Uterus (tissue), 4 donors: Measurements from ENCODE around the gene REEP3. TPM values are rescaled to one million over a fixed set of nuclear protein-coding genes. Genes with fewer than 3 reads are reported as not detected.
A peak's percentile ranks its signal among the peaks of the same experiment; 100 is the strongest.

ENCODE experiments used
- DNase-seq, 2 donors: peaks; one replicate each; pipeline ENCODE4 v3.0.0-alpha.2; 2019 to 2020
- H3K27ac ChIP-seq, 2 donors: fragments of 200-600 bp; sonication (generic); 1 replicate in 1 of 2; 2 replicates in 1 of 2; pipeline ENCODE4 v1.5.1; 2016 to 2018
- H3K27me3 ChIP-seq, 2 donors: fragments of 200-600 bp; sonication (generic); one replicate each; pipeline ENCODE4 v1.5.1; 2018 to 2019; ENCODE audit warnings: control low read depth in 1 of 2
- H3K36me3 ChIP-seq, 2 donors: fragments of 200-600 bp; sonication (generic); one replicate each; pipeline ENCODE4 v1.5.1; 2019; ENCODE audit warnings: control low read depth in 1 of 2
- H3K4me1 ChIP-seq, 2 donors: fragments of 200-600 bp; sonication (generic); one replicate each; pipeline ENCODE4 v1.5.1; 2018 to 2019; ENCODE audit warnings: control low read depth in 1 of 2
- H3K4me3 ChIP-seq, 2 donors: fragments of 200-600 bp; sonication (generic); 1 replicate in 1 of 2; 2 replicates in 1 of 2; pipeline ENCODE4 v1.5.1; 2018 to 2019; ENCODE audit warnings: mild to moderate bottlenecking in 1 of 2
- H3K9me3 ChIP-seq, 2 donors: fragments of 200-600 bp; sonication (generic); one replicate each; pipeline ENCODE4 v1.5.1; 2019; ENCODE audit warnings: control low read depth in 1 of 2
- POLR2A ChIP-seq, 2 donors: fragments of 450-650 bp; IDR thresholded peaks; one replicate each; pipeline ENCODE4 v1.6.1; 2016; ENCODE audit warnings: antibody characterized with exemption in 2 of 2, mild to moderate bottlenecking in 1 of 2, moderate library complexity in 1 of 2
- intact Hi-C: fragments of 100-400 bp; cut with DNase I; formaldehyde crosslinking; loops from one replicate; pipeline ENCODE4 v1.15.1; 2023; ENCODE audit warnings: low total_unique reads
- total RNA-seq, 4 donors: library from RNA; depleted of rRNA in 3 of 4; stranded (reverse); fragments of >200 nt in 3 of 4; gene quantifications; one replicate each; pipeline versions ENCODE4 v1.1.0 to v1.2.4, GENCODE V29; 2014 to 2023
- TF ChIP-seq, protein P1 (sequence below), 4 experiments: fragments of 200-600 bp in 2 of 4; fragments of 450-650 bp in 2 of 4; sonication (generic) in 2 of 4; IDR thresholded peaks; one replicate each; pipeline ENCODE4 v1.5.1; 2016 to 2019; ENCODE audit warnings: antibody characterized with exemption in 4 of 4, mild to moderate bottlenecking in 2 of 4, moderate library complexity in 1 of 4
- donor health status: DM: yes; HTN: yes; CAD: no.

REEP3 gene
- total RNA-seq, 4 donors from 2014 or later = 43.0 to 66.5 (median 58.2) TPM

- no peak overlapping the region for H3K4me3 ChIP-seq
- peaks cover 0 to 9% of the 10 kb centered on the region in 2 donors for H3K4me1 ChIP-seq
- H3K36me3 ChIP-seq = no peaks in the 10 kb centered on the region
- no peaks in the 10 kb centered on the region for H3K9me3 ChIP-seq
- intact Hi-C loops = no loop called here
- no peak for DNase-seq
- no peak for TF ChIP-seq POLR2A (IDR thresholded peaks at IDR 0.05)
- TF ChIP-seq, protein P1, sequence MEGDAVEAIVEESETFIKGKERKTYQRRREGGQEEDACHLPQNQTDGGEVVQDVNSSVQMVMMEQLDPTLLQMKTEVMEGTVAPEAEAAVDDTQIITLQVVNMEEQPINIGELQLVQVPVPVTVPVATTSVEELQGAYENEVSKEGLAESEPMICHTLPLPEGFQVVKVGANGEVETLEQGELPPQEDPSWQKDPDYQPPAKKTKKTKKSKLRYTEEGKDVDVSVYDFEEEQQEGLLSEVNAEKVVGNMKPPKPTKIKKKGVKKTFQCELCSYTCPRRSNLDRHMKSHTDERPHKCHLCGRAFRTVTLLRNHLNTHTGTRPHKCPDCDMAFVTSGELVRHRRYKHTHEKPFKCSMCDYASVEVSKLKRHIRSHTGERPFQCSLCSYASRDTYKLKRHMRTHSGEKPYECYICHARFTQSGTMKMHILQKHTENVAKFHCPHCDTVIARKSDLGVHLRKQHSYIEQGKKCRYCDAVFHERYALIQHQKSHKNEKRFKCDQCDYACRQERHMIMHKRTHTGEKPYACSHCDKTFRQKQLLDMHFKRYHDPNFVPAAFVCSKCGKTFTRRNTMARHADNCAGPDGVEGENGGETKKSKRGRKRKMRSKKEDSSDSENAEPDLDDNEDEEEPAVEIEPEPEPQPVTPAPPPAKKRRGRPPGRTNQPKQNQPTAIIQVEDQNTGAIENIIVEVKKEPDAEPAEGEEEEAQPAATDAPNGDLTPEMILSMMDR (IDR thresholded peaks at IDR 0.05) = no peak
- H3K27me3 ChIP-seq = no peaks in the 10 kb centered on the region
- H3K27ac ChIP-seq = no peak overlapping the region
These were observed 19.2 kb upstream of the REEP3 start for GRCh38 chr10:63501954-63502353.

GRCh38 chr10:63502832-63503231 lies 18.4 kb upstream of the REEP3 start:
- H3K9me3 ChIP-seq = no peaks in the 10 kb centered on the region
- H3K4me1 ChIP-seq = peaks cover 0 to 9% of the 10 kb centered on the region in 2 donors
- no peak overlapping the region for H3K4me3 ChIP-seq
- intact Hi-C loops = no loop called here
- no peaks in the 10 kb centered on the region for H3K36me3 ChIP-seq
- no peak overlapping the region for H3K27ac ChIP-seq
- DNase-seq = no peak
- TF ChIP-seq POLR2A (IDR thresholded peaks at IDR 0.05) = no peak
- H3K27me3 ChIP-seq = no peaks in the 10 kb centered on the region

GRCh38 chr10:63503395-63503794 lies 17.8 kb upstream of the REEP3 start:
- no peak overlapping the region for H3K4me3 ChIP-seq
- H3K27ac ChIP-seq = peak overlapping the region in 1 of 2 donors; percentile 43
- DNase-seq = no peak
- no peaks in the 10 kb centered on the region for H3K9me3 ChIP-seq
- H3K4me1 ChIP-seq = peaks cover 0 to 5% of the 10 kb centered on the region in 2 donors
- no peaks in the 10 kb centered on the region for H3K36me3 ChIP-seq
- intact Hi-C loops = no loop called here
- no peaks in the 10 kb centered on the region for H3K27me3 ChIP-seq
- no peak for TF ChIP-seq POLR2A (IDR thresholded peaks at IDR 0.05)
- TF ChIP-seq, protein P1 (IDR thresholded peaks at IDR 0.05) = no peak

DNA sequence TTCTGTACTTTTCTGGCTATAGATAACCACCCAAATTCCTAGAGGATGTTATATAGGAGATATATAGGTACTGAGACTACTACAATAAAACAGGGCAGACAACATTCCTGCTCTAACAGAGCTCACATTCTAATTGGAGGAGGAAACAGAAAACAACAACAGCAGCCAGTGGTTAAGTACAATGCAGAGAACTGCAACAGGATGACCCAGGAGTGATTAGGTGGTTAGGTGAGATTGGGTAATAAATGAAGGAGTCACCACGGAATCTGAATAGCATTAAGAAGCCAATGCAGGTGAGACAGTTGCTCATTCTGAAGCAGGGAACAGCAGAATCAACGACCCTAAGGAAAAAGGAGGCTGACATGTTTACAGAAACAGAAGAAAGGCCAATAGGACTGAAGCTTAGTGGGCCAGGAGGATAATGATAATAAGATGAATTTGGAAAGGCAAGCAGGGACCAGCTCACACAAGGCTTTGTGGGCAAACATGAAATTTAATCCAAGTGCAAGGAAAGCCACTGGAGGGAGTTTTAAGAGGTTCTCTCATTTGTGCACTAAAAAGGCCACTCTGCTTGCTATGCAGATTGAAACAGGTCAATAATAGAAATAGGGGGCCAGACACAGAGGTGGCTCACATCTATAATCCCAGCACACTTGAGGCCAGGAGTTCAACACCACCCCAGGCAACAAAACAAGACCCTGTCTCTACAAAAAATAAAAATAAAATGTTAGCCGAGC lies 16.9 kb upstream of the REEP3 start:
- Histone ChIP-seq H3K36me3 (no peaks in the 10 kb centered on the region), H3K27ac (peak overlapping the region in 1 of 2 donors; percentile 9), H3K9me3 (no peaks in the 10 kb centered on the region), H3K4me1 (peaks cover 0 to 4% of the 10 kb centered on the region in 2 donors), H3K4me3 (no peak overlapping the region), H3K27me3 (no peaks in the 10 kb centered on the region)
- DNase-seq = no peak
- intact Hi-C loops = no loop called here
- TF ChIP-seq, protein P1 (IDR thresholded peaks at IDR 0.05) = no peak
- TF ChIP-seq POLR2A (IDR thresholded peaks at IDR 0.05) = no peak

DNA sequence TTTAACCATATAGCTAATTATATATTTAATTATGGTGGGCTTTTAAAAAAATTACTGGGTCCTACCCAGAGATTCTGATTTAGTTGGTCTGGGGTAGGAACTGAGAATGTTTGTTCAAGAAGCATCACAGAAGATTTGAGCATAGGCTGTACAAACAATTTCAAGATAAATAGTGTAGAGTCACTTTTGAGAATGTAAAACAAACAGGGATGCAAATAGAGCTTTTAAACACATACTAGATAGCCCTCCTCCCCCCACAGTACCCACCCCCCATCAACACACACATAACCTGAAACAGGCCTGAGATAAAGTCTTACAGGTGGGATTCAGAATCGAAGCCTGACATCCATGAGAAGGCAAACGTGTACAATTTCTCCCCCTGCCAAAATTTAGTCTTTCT lies 15.6 kb upstream of the REEP3 start:
- Histone ChIP-seq H3K27ac (no peak overlapping the region), H3K9me3 (no peaks in the 10 kb centered on the region), H3K36me3 (no peaks in the 10 kb centered on the region), H3K4me3 (no peak overlapping the region), H3K27me3 (no peaks in the 10 kb centered on the region), H3K4me1 (peaks cover 0 to 4% of the 10 kb centered on the region in 2 donors)
- intact Hi-C loops = no loop called here
- TF ChIP-seq POLR2A (IDR thresholded peaks at IDR 0.05) = no peak
- TF ChIP-seq, protein P1 (IDR thresholded peaks at IDR 0.05) = no peak
- DNase-seq = no peak
